Left lung (tissue), 10 donors: ENCODE data around the gene SMARCA2. TPM values are rescaled to one million over a fixed set of nuclear protein-coding genes. Genes with fewer than 3 reads are reported as not detected.

Experiments used
- ATAC-seq: fragments of 200-7000 bp; cut with Tn5 transposase; one replicate; pipeline ENCODE4 v1.9.1; 2020; ENCODE audit warnings: moderate library complexity
- DNase-seq, 4 donors: peaks; one replicate each; pipeline ENCODE4 v3.0.0-alpha.2; 2013 to 2020
- H3K27ac ChIP-seq, 2 donors: fragments of 200-600 bp; sonication (generic) in 1 of 2; one replicate each; pipeline versions ENCODE4 v1.5.0 to v1.8.0; 2020 to 2021
- H3K27me3 ChIP-seq, 2 donors: fragments of 200-600 bp; sonication (generic) in 1 of 2; one replicate each; pipeline versions ENCODE4 v1.5.0 to v1.8.0; 2020 to 2021
- H3K36me3 ChIP-seq, 2 donors: fragments of 200-600 bp; sonication (generic) in 1 of 2; one replicate each; pipeline versions ENCODE4 v1.5.0 to v1.8.0; 2020 to 2021
- H3K4me1 ChIP-seq, 2 donors: fragments of 200-600 bp; one replicate each; pipeline ENCODE4 v1.8.0; 2021
- H3K4me3 ChIP-seq, 2 donors: fragments of 200-600 bp; sonication (generic) in 1 of 2; one replicate each; pipeline versions ENCODE4 v1.5.0 to v1.8.0; 2020 to 2021; ENCODE audit warnings: mild to moderate bottlenecking in 1 of 2
- H3K9me3 ChIP-seq, 2 donors: fragments of 200-600 bp; sonication (generic) in 1 of 2; one replicate each; pipeline versions ENCODE4 v1.5.0 to v1.8.0; 2020 to 2021
- CTCF ChIP-seq, 2 donors: fragments of 200-600 bp; sonication (generic) in 1 of 2; IDR thresholded peaks; one replicate each; pipeline versions ENCODE4 v1.5.0 to v1.8.0; 2021; ENCODE audit warnings: antibody characterized with exemption in 2 of 2
- intact Hi-C, 2 donors: fragments of 100-400 bp; cut with DNase I; formaldehyde crosslinking; loops; one replicate each; pipeline versions ENCODE4 v1.11.2 to v1.14.2; 2022
- polyA plus RNA-seq, 6 donors: library from polyadenylated mRNA; unstranded; fragments of 120-200 nt; gene quantifications; one replicate each; pipeline ENCODE4 v1.2.1, GENCODE V29; 2013; ENCODE audit not compliant: insufficient read length in 6 of 6
- total RNA-seq, 2 donors: library from RNA; stranded (reverse); fragmentation: NEBNext Ultra II Directional; extraction: Animal tissue kit (Norgen Biotek cat#: 25700); gene quantifications; one replicate each; pipeline ENCODE4 v1.2.1, GENCODE V29; 2021
- donor health status: DM: no; HTN: yes; CAD: no.
- donor health status: DM: no; HTN: no; CAD: no.

Gene SMARCA2
- total and polyA plus RNA-seq, 8 donors = 110 to 207 (median 152) TPM

DNA sequence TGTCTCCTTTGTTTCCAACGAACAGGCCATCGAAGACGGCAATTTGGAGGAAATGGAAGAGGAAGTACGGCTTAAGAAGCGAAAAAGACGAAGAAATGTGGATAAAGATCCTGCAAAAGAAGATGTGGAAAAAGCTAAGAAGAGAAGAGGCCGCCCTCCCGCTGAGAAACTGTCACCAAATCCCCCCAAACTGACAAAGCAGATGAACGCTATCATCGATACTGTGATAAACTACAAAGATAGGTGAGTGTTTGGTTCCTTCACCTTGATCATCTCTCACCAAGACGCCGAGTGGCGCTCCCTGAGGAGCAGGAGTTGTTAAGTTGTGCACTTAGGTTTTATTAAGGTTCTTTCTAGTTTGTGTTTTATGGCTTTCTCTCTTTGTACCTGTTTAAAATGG is 146.5 kb downstream of the SMARCA2 start:
- Histone ChIP-seq H3K4me3 (no peak overlapping the region), H3K27me3 (no peaks in the 10 kb centered on the region), H3K36me3 (no peaks in the 10 kb centered on the region), H3K9me3 (no peaks in the 10 kb centered on the region), H3K4me1 (peaks cover 22 to 58% of the 10 kb centered on the region in 2 donors), H3K27ac (no peak overlapping the region)
- no peak for DNase-seq
- intact Hi-C loops = no loop called here
- no peak for ATAC-seq
- TF ChIP-seq CTCF (IDR thresholded peaks at IDR 0.05) = no peak

DNA sequence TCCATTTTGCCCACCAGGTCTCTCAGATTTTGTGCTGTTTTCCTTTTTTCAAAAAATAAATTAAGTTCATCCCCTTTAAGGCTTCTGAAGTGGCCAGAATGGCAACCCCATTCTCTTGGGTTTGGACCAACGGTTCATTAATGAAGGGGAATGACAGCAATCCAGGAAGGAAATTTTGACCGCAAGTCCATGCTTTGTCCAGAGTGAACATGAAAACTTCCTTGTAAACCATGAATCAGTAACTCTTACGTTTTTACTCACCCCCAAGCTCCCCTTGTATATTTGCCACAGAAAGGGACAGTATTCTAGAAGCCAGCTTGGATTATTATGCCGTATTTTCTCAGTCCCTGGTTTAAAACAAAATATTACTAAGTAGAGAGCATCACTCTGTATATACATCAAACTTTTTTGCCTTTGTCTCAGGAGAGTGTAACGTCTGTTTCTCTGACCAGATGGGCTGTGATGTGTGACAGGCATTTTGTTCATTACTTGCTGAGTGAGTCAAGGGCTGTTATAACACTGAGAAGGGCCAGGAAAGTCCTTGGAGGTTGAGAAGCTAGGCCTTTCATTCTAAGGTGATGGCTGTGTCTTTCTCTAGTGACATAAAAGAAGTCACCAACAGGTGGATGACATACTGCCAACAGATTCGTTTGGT is 148.2 kb downstream of the SMARCA2 start:
- intact Hi-C loops = no loop called here
- no peak overlapping the region for H3K27ac ChIP-seq
- no peak for TF ChIP-seq CTCF (IDR thresholded peaks at IDR 0.05)
- H3K36me3 ChIP-seq = peaks cover 0 to 12% of the 10 kb centered on the region in 2 donors
- DNase-seq = no peak
- ATAC-seq = no peak
- H3K4me3 ChIP-seq = no peak overlapping the region
- H3K27me3 ChIP-seq = no peaks in the 10 kb centered on the region
- H3K4me1 ChIP-seq = peaks cover 11 to 45% of the 10 kb centered on the region in 2 donors
- H3K9me3 ChIP-seq = no peaks in the 10 kb centered on the region

- no peaks in the 10 kb centered on the region for H3K27me3 ChIP-seq
- ATAC-seq = no peak
- no peaks in the 10 kb centered on the region for H3K9me3 ChIP-seq
- no peak overlapping the region for H3K27ac ChIP-seq
- TF ChIP-seq CTCF (IDR thresholded peaks at IDR 0.05) = no peak
- H3K36me3 ChIP-seq = peaks cover 0 to 22% of the 10 kb centered on the region in 2 donors
- intact Hi-C loops = no loop called here
- H3K4me3 ChIP-seq = no peak overlapping the region
- DNase-seq = no peak
- peaks cover 11 to 36% of the 10 kb centered on the region in 2 donors for H3K4me1 ChIP-seq
Measured at GRCh38 chr9:2164268-2164667, 149.1 kb downstream of the SMARCA2 start.

GRCh38 chr9:2166203-2166602 is 151.1 kb downstream of the SMARCA2 start:
- DNase-seq (no peak), ATAC-seq (no peak)
- no peak for TF ChIP-seq CTCF (IDR thresholded peaks at IDR 0.05)
- Histone ChIP-seq H3K27ac (no peak overlapping the region), H3K9me3 (no peaks in the 10 kb centered on the region), H3K36me3 (peaks cover 0 to 38% of the 10 kb centered on the region in 2 donors), H3K27me3 (no peaks in the 10 kb centered on the region), H3K4me3 (no peak overlapping the region), H3K4me1 (peaks cover under 1 to 17% of the 10 kb centered on the region in 2 donors)
- intact Hi-C loops = no loop called here

GRCh38 chr9:2169035-2169434 is 153.9 kb downstream of the SMARCA2 start:
- Histone ChIP-seq H3K27me3 (no peaks in the 10 kb centered on the region), H3K4me1 (no peaks in the 10 kb centered on the region), H3K27ac (no peak overlapping the region), H3K4me3 (no peak overlapping the region), H3K9me3 (no peaks in the 10 kb centered on the region), H3K36me3 (peaks cover 0 to 53% of the 10 kb centered on the region in 2 donors)
- intact Hi-C loops = no loop called here
- DNase-seq (peak in 1 of 4 donors; percentile 39), ATAC-seq (no peak)
- no peak for TF ChIP-seq CTCF (IDR thresholded peaks at IDR 0.05)
